Fibroblast of mammary gland (primary cell): ENCODE results near the gene BCAN.
A peak's percentile ranks its signal among the peaks of the same experiment; 100 is the strongest.

ENCODE experiments used
- DNase-seq: peaks from one replicate; pipeline ENCODE4 v3.0.0-alpha.2; 2010; ENCODE audit warnings: low read depth
- H3K4me3 ChIP-seq: 2 replicates; pipeline ENCODE4 v1.5.1; 2011; ENCODE audit warnings: low read depth, mild to moderate bottlenecking, low read length, moderate library complexity; ENCODE audit not compliant: control insufficient read depth
- TF ChIP-seq, protein P1 (sequence below): conservative IDR thresholded peaks from 2 replicates; pipeline ENCODE4 v1.5.1; 2011; ENCODE audit warnings: low read depth, low read length, inconsistent platforms; ENCODE audit not compliant: control insufficient read depth, insufficient read depth

Gene BCAN

DNA sequence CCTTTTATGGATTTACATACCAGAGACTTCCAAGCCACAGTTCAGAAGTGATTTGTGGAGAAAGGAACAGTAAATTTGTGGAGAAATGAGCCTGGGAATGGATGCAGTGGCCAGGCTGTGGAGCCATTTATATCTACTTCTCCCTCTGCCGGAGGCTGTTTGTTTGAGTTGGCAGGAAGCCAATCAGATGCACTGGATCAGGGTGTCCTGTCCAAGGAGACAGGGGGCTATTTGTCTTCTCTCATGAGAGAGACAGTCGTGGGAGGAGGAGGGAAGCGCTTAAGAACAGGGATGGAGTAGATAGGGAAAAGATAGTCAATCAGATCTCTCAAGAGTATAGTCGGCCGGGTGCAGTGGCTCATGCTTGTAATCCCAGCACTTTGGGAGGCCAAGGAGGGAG, 25.5 kb upstream of the BCAN start:
- DNase-seq: peak; percentile 54
- H3K4me3 ChIP-seq: no peak overlapping the region
- TF ChIP-seq, protein P1, sequence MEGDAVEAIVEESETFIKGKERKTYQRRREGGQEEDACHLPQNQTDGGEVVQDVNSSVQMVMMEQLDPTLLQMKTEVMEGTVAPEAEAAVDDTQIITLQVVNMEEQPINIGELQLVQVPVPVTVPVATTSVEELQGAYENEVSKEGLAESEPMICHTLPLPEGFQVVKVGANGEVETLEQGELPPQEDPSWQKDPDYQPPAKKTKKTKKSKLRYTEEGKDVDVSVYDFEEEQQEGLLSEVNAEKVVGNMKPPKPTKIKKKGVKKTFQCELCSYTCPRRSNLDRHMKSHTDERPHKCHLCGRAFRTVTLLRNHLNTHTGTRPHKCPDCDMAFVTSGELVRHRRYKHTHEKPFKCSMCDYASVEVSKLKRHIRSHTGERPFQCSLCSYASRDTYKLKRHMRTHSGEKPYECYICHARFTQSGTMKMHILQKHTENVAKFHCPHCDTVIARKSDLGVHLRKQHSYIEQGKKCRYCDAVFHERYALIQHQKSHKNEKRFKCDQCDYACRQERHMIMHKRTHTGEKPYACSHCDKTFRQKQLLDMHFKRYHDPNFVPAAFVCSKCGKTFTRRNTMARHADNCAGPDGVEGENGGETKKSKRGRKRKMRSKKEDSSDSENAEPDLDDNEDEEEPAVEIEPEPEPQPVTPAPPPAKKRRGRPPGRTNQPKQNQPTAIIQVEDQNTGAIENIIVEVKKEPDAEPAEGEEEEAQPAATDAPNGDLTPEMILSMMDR: peak; percentile 7

DNA sequence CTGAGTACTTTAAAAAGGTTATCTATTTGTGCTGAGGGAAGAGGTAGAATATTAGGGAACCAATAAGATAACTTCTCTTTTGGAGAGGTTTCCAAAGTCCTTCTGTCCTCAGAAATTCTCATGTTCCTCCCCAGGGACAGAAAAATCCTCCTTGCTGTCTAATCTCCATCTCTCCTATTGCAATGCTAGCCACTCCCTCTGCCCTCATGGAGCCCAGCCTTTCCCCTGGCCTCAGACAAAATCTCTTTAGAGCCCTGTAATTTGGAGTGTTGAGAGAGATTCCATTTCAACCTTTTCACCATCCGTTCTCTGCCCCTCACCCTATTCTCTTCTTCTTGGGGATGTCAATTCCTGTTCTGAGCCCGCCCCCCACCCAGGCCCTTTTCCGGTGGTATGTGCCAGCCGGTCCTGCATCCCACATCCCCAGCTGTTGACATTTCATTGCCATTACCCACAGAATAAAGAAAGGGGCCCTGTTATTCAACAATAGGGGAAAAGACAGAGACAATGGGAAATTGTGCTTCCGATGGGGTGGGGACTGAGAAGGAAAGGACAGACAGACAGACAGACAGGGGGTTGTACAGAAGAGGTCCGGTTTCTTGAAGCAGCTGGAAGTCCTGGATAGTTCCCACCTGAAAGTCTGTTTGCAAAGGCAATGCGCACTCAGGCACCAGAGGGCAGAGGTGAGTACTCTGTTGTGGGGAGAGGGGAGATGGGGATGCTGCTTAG, 22.9 kb upstream of the BCAN start, which contains the start of gene HAPLN2:
Gene HAPLN2, plus strand, starts transcription at position 563 of the 729 bp plus-strand sequence. CDS start 4,076 bp downstream, outside the sequence.
- no peak within 1 kb of the TSS for H3K4me3 ChIP-seq
- TF ChIP-seq, protein P1: peak; percentile 48
- no peak for DNase-seq

DNA sequence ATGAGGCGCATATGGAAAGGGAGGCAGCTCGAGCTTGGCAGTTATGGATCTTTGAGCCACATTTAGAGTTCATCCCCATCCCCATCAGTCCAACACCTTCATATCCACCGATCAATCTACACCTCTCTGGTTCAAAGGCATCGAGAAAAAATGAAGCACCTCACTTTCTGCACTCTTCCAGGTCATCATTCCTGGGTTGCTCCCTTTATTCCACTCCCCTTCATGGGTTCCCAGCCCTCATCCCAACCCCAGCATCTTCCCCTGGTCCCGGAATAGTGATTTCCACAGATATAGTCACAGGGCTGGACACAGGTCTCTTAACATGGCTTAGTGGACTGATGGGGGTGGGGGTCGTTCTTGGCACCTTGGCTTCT, 22.3 kb upstream of the BCAN start:
- no peak for DNase-seq
- no peak overlapping the region for H3K4me3 ChIP-seq
- TF ChIP-seq, protein P1: no peak

DNA sequence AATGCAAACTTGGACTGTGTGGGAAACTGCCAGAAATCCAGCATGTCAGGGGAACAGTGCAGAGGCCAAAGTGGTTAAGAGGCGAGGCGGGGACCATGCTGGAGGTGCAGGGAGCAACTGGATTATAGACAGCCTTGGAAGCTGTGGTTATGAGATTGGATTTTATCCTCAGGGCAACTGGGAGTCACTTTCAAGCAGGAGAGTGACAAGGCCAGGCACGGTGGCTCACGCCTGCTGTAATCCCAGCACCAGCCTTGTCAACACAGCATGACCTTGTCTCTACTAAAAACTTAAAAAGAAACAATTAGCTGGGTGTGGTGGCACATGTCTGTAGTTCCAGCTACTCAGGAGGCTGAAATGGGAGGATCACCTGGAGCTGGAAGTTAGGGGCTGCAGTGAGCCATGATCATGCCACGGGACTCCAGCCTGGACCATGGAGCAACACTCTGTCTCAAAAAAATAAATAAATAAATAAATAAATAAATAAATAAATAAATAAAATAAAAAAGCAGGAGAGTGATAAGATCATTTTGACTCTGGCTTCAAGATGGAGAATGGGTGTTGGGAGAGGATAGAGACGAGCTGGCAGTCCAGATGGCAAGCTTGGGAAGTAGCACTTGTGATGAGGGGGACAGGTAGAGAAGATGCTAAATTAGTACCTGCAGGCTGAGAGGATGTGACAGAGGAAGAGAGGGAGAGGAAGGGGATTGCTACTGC, 19.2 kb upstream of the BCAN start:
- TF ChIP-seq, protein P1: no peak
- DNase-seq: no peak
- H3K4me3 ChIP-seq: no peak overlapping the region

DNA sequence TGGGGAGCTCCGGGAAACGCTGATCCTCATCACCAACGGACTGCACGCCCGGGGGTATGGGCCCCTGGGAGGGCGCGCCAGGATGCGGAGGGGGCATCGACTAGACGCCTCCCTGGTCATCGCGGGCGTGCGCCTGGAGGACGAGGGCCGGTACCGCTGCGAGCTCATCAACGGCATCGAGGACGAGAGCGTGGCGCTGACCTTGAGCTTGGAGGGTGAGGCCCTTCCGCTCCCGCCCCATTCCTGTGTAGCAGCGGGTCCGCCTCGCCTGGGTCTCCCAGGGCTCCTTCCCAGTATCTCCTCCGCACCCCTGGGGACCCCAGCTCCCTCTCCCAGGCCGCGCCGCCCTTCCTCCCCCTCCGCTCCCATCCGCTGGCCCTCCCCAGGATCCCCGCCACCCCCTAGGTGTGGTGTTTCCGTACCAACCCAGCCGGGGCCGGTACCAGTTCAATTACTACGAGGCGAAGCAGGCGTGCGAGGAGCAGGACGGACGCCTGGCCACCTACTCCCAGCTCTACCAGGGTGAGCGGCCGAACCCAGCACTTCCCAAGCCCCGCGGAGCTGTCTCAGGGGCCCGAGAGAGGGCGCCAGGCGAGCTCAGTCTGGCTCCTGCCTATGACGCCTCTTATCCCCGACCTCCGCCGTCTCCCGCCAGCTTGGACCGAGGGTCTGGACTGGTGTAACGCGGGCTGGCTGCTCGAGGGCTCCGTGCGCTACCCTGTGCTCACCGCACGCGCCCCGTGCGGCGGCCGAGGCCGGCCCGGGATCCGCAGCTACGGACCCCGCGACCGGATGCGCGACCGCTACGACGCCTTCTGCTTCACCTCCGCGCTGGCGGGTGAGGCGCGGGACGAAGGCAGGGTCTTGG, 17.7 kb upstream of the BCAN start:
- DNase-seq: peak; percentile 36
- no peak overlapping the region for H3K4me3 ChIP-seq
- TF ChIP-seq, protein P1: peak; percentile 31

DNA sequence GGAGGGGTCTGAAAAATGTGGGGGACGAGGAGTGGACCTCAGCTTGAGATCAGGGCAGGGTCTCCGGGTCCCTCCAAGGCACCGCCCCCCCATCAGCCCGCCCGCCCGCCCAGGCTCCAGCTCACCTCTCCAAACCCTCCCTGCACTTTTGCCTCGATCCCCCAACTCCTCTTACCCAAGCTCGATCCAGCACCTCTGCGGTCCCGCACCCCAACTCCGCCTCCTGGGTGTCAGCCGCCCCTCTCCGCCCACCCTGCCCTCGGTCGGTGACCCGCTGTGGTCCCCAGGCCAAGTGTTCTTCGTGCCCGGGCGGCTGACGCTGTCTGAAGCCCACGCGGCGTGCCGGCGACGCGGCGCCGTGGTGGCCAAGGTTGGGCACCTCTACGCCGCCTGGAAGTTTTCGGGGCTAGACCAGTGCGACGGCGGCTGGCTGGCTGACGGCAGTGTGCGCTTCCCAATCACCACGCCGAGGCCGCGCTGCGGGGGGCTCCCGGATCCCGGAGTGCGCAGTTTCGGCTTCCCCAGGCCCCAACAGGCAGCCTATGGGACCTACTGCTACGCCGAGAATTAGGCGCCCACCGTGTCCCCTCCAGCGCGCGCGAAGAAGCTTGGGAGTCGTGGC, 17.0 kb upstream of the BCAN start:
- no peak for DNase-seq
- TF ChIP-seq, protein P1: no peak
- H3K4me3 ChIP-seq: no peak overlapping the region
